Jurkat, Clone E6-1 (cell line): ENCODE measurements around the gene EPN2.

Source experiments
- DNase-seq: peaks from one replicate; pipeline ENCODE4 v3.0.0-alpha.2; 2011; ENCODE audit warnings: low read depth, low spot score
- H3K4me3 ChIP-seq: 2 replicates; pipeline ENCODE4 v1.5.1; 2011; ENCODE audit warnings: mild to moderate bottlenecking, low read length, control low read depth, moderate library complexity

Gene EPN2

DNA sequence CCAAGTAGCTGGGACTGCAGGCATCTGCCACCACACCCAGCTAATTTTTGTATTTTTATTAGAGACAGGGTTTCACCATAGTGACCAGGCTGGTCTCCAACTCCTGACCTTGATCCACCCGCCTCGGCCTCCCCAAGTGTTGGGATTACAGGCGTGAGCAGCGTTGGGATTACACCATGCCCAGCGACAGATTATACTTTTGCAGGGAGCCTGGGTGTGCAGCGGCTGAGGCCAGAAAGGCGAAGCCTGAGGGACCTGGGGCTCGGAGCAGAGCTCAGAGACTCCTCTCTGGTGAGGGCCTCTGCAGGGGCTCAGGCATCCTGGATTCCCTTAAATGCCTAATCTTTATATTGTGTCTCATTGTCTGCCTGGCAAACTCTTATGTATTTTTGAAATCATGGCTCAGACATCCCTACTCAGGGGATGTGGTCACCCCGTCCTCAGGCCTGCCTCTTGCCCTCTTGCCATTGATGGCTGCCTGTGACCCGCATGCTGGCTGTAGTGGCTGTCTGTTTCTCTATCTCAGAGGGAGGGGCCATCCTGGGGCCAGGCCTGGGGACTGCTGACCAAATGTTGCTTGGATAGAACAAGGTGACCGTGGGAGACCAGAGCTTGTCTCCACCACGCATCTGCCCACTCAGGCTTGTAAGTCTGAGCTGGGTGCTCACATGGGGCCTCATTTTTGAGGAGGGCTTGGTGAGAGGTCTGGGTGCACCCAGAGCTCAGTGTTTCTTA is 82.8 kb downstream of the EPN2 start:
- H3K4me3 ChIP-seq, result no peak overlapping the region
- DNase-seq, result no peak

DNA sequence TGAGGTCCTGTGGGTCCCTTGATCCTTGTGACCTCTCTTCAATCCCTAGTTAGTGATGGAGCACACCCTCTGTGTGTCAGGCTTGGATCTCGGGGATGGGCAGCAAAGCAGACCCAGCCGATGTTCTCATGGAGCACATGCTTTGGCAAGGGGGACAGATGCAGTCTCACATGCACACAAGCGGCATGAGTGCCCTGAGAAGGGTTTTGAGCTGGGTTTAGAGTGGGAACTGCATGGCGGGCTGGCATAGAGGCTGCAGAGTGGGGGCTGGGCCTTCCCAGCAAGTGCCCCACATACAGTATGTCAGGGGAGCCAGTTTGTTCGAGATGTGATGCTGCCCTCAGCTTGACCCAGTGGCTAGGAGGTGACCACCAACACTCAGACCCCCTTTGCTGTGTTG is 83.7 kb downstream of the EPN2 start:
- DNase-seq, result no peak
- H3K4me3 ChIP-seq, result no peak overlapping the region

GRCh38 chr17:19321481-19322128 is 84.4 kb downstream of the EPN2 start:
- DNase-seq, result no peak
- no peak overlapping the region for H3K4me3 ChIP-seq

GRCh38 chr17:19322129-19322505 is 85.0 kb downstream of the EPN2 start:
- no peak overlapping the region for H3K4me3 ChIP-seq
- no peak for DNase-seq

- no peak overlapping the region for H3K4me3 ChIP-seq
- no peak for DNase-seq
These were observed 85.7 kb downstream of the EPN2 start for GRCh38 chr17:19322861-19323260.

- no peak overlapping the region for H3K4me3 ChIP-seq
- no peak for DNase-seq
These were observed 88.4 kb downstream of the EPN2 start for GRCh38 chr17:19325542-19325941.

DNA sequence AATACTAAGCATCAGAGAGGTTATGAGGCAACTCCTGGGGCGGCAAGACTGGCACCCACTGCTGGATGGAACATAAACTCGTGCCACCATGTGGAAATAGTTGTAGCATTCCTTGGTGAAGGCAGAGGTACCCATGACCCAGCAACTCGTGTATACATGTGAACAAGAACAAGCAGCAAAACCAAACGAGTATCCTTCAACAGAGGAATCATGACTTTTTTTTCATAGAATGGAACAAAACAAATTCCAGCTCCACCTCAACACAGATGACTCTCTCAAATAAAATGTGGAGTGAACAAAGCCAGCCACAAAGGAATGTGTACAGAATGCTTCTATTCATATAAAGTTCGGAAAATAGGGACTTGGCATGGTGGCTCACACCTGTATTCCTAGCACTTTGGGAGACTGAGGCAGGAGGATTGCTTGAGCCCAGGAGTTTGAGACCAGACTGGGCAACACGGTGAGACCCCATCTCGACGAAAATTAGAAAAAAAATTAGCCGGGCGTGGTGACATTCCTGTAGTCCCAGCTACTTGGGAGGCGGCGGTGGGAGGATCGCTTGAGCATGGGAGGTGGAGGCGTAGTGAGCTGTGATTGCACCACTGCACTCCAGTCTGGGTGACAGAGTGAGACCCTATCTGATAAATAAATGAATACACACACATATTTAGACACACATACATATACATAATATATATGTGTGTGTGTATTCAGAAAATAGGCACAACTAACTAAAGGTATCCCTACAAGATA is 90.0 kb downstream of the EPN2 start:
- no peak for DNase-seq
- H3K4me3 ChIP-seq, result no peak overlapping the region

GRCh38 chr17:19328441-19329061 is 91.4 kb downstream of the EPN2 start:
- no peak overlapping the region for H3K4me3 ChIP-seq
- DNase-seq, result no peak

- no peak overlapping the region for H3K4me3 ChIP-seq
- no peak for DNase-seq
These were observed 92.0 kb downstream of the EPN2 start for GRCh38 chr17:19329136-19329535.

GRCh38 chr17:19329839-19330238 is 92.7 kb downstream of the EPN2 start:
- no peak overlapping the region for H3K4me3 ChIP-seq
- DNase-seq, result no peak

DNA sequence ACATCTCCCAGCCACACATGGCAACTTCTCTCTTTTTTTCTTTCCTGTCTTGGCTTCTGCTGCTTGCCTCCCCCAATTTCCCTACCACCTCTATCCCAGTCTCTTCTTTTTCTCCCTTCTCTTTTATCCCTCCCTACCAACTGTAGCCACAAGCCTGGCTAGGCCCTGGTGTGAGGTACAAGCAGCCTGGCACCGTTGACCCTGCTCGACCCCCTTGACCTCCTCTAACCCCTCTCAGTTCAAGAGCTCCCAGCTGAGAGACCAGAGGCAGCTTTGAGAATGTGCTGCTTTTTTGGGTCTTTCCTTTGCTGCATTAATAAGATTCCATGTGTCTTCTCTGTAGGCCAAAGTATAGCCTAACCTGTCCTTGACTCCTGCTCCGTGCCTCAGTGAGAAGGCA is 93.1 kb downstream of the EPN2 start:
- H3K4me3 ChIP-seq, result no peak overlapping the region
- no peak for DNase-seq

GRCh38 chr17:19331134-19331533 is 94.0 kb downstream of the EPN2 start:
- no peak overlapping the region for H3K4me3 ChIP-seq
- DNase-seq, result no peak

DNA sequence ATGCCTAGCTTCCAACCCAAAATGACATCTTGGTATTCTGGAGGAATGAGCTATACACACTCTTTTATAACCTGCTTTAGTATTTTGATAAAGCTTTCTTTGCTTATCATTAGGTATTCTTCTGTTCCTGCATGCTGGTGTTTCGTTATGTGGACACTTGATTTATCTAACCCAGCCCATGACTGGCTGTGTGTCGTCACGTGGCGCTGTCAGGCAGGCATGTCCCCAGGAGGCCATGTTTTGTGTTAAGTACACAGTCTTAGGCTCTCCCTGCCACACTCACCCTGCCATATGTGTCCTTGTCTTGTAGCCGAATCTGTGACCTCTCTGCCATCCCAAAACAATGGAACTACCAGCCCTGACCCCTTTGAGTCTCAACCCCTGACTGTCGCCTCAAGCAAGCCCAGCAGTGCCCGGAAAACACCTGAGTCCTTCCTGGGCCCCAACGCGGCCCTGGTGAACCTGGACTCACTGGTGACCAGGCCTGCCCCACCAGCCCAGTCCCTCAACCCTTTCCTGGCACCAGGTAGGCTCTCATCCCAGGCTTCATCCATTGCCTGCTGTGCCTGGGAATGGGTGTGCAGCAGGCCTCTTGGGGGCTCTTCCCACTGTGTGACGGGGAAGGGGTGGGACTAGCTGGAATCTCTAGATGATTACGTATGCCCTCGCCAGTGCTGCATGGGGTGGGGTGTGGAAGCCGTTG is 94.5 kb downstream of the EPN2 start:
- no peak for DNase-seq

DNA sequence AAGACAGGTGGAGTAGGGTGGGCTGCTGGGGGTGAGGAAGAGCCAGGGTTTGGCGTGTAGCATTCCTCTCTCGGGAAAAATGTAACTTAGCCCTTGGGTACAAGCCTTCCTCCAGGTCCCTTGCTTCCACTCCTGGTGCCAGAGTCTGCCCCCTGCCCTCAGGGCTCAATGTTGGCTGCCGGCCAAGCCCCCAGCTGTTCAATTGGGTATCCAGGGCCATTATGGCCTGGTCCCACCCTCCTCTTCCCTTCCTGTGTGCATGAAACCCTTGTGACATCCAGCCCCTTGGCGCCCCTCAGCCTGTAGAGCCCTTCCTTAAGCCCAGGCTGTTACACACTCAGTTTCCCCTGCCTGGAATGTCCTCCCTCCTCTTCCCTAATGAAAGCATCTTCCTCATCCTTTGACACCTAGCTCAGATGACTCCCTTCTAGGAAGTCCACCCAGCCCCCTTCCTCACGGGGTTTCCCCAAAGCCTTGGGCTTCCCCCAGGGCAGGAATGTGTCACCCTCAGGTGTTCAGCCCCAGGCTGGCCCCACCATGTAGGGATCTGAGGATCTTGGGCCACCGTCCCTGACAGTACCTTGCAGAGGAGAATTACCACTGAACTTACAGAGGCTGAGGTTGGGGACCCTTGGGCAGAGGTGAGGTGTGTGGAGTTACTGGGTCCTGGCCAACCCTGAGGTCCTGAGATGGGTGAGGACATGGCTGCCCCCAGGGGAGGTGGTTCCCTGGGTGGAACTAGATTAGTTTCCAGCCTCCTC is 95.4 kb downstream of the EPN2 start:
- H3K4me3 ChIP-seq, result no peak overlapping the region
- DNase-seq, result no peak

More for the DNA sequence above, 94.5 kb downstream of the EPN2 start:
- H3K4me3 ChIP-seq, result no peak overlapping the region

DNA sequence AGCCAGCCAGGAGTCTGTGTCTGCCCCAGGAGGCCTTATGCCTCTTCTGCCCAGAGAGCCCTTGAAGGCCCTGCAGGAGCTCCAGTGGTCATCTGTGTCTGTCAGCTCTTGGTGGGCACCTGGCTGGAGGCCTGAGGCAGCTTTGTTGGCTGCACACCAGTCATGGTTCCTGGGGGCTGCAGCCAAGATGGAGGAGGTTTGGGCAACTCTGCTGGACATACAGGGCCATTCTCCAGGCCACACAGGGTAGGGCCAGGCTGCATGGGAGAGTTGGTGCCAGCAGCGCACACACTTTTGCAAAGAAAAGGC is 95.9 kb downstream of the EPN2 start:
- no peak overlapping the region for H3K4me3 ChIP-seq
- no peak for DNase-seq

DNA sequence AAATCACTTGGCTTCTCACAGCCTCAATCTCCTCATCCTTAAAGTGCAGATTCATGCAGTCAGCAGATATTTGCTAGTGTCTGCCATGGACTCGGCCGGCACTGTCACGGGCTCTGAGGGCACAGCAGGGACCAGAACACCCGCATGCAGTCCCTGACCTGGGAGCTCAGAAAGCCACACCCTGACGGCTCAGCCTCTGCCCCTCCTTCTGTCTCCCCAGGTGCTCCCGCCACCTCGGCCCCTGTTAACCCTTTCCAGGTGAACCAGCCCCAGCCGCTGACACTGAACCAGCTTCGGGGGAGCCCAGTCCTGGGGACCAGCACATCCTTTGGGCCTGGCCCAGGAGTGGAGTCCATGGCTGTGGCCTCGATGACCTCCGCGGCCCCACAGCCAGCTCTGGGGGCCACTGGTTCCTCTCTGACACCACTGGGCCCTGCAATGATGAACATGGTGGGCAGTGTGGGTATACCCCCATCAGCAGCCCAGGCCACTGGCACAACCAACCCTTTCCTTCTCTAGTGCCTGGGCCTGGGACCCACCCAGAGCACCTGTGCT is 96.6 kb downstream of the EPN2 start:
- H3K4me3 ChIP-seq, result no peak overlapping the region
- no peak for DNase-seq

DNA sequence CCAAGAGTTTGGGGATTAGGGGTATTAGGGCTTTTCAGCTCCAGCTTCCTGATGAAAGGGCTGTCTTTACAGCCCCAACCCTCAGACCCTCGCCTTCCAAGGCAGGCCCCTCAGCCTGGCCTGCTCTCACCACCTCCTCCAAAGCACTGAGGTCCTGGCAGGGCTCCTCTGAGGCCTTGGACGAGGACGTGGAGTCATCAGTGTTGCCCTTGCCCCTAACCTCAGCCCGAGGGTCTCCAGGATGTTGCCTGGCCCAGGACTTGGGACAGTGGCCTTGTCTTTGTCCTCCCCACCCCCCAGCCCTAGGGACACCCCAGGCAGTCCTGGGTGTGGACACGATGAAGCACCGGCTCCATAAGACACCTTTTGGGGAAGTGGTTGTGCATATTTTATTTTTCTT is 97.2 kb downstream of the EPN2 start:
- DNase-seq, result no peak
- no peak overlapping the region for H3K4me3 ChIP-seq

DNA sequence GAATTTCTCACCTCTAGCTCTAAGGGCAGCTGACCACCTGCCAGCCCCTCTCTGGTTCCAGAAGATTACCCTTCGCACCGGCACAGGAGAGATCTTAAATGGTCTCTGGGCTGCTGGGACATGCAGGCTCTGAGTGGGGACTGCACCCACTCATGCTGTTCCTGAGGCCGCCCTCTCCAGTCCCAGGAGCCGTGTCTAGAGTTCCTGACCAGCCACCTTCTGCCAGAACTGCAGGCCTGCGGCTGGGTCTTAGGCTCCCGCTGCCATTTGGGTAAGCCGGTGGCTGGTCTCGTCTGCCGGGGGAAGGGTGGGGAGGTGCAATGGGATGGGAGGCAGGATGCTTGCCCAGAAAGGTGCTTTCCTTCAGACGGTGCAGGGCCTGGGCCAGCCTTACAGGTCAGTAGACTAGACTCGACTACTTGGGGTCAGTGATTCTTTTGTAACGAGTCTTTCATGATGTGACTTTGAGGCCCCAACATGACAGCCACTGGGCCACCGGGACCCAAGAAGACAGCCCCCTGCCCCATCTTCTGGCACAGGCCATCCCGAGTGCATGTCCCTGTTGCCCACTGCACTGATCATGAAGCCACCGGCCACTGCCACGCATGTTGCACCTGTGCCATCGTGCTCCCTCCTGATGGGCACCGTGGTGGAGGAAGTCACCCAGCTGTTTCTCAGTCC is 98.9 kb downstream of the EPN2 start:
- DNase-seq, result no peak
- no peak overlapping the region for H3K4me3 ChIP-seq
